Measurements from ENCODE around the gene PCDH10.

PCDH10 gene

DNA sequence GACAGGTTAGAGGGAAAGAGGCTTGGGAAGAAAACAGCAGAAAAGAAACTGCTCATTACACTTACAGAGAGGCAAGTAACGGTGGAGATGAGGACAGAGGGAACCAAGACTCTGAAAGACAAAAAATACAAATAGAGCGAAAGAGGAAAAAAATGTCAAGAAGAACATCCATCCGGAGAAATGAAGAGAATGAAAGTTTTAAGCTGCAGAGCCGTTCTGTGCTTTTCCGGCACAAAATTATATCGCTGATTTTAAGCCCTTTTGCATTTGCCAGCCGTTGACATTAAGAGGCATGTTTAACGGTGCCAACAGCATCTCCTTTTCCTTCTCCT lies 236 bp downstream of the PCDH10 start:
- in situ Hi-C loops (cut with MboI; ENCODE audit: low sequenced_read_pairs): no loop called here

DNA sequence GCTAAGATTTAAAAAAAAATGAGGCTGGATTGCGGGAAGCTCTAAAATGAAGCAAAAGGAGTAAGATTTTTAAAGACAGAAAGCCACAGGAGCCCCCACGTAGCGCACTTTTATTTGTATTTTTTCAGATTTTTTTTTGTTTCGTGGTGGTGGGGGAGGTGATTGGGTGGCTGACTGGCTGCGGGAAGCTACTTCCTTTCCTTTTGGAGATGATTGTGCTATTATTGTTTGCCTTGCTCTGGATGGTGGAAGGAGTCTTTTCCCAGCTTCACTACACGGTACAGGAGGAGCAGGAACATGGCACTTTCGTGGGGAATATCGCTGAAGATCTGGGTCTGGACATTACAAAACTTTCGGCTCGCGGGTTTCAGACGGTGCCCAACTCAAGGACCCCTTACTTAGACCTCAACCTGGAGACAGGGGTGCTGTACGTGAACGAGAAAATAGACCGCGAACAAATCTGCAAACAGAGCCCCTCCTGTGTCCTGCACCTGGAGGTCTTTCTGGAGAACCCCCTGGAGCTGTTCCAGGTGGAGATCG lies 908 bp downstream of the PCDH10 start:
- in situ Hi-C loops (cut with MboI; ENCODE audit: low sequenced_read_pairs): no loop called here

DNA sequence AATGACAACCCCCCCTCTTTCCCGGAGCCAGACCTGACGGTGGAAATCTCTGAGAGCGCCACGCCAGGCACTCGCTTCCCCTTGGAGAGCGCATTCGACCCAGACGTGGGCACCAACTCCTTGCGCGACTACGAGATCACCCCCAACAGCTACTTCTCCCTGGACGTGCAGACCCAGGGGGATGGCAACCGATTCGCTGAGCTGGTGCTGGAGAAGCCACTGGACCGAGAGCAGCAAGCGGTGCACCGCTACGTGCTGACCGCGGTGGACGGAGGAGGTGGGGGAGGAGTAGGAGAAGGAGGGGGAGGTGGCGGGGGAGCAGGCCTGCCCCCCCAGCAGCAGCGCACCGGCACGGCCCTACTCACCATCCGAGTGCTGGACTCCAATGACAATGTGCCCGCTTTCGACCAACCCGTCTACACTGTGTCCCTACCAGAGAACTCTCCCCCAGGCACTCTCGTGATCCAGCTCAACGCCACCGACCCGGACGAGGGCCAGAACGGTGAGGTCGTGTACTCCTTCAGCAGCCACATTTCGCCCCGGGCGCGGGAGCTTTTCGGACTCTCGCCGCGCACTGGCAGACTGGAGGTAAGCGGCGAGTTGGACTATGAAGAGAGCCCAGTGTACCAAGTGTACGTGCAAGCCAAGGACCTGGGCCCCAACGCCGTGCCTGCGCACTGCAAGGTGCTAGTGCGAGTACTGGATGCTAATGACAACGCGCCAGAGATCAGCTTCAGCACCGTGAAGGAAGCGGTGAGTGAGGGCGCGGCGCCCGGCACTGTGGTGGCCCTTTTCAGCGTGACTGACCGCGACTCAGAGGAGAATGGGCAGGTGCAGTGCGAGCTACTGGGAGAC lies 1.6 kb downstream of the PCDH10 start:
- in situ Hi-C loops (cut with MboI; ENCODE audit: low sequenced_read_pairs): no loop called here

DNA sequence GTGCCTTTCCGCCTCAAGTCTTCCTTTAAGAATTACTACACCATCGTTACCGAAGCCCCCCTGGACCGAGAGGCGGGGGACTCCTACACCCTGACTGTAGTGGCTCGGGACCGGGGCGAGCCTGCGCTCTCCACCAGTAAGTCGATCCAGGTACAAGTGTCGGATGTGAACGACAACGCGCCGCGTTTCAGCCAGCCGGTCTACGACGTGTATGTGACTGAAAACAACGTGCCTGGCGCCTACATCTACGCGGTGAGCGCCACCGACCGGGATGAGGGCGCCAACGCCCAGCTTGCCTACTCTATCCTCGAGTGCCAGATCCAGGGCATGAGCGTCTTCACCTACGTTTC lies 2.2 kb downstream of the PCDH10 start:
- in situ Hi-C loops (cut with MboI; ENCODE audit: low sequenced_read_pairs): no loop called here

DNA sequence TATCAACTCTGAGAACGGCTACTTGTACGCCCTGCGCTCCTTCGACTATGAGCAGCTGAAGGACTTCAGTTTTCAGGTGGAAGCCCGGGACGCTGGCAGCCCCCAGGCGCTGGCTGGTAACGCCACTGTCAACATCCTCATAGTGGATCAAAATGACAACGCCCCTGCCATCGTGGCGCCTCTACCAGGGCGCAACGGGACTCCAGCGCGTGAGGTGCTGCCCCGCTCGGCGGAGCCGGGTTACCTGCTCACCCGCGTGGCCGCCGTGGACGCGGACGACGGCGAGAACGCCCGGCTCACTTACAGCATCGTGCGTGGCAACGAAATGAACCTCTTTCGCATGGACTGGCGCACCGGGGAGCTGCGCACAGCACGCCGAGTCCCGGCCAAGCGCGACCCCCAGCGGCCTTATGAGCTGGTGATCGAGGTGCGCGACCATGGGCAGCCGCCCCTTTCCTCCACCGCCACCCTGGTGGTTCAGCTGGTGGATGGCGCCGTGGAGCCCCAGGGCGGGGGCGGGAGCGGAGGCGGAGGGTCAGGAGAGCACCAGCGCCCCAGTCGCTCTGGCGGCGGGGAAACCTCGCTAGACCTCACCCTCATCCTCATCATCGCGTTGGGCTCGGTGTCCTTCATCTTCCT lies 2.7 kb downstream of the PCDH10 start:
- in situ Hi-C loops (cut with MboI; ENCODE audit: low sequenced_read_pairs): no loop called here

DNA sequence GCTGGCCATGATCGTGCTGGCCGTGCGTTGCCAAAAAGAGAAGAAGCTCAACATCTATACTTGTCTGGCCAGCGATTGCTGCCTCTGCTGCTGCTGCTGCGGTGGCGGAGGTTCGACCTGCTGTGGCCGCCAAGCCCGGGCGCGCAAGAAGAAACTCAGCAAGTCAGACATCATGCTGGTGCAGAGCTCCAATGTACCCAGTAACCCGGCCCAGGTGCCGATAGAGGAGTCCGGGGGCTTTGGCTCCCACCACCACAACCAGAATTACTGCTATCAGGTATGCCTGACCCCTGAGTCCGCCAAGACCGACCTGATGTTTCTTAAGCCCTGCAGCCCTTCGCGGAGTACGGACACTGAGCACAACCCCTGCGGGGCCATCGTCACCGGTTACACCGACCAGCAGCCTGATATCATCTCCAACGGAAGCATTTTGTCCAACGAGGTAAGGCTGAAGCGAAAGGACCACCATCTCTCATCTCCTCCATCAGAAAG lies 3.3 kb downstream of the PCDH10 start:
- in situ Hi-C loops (cut with MboI; ENCODE audit: low sequenced_read_pairs): no loop called here

DNA sequence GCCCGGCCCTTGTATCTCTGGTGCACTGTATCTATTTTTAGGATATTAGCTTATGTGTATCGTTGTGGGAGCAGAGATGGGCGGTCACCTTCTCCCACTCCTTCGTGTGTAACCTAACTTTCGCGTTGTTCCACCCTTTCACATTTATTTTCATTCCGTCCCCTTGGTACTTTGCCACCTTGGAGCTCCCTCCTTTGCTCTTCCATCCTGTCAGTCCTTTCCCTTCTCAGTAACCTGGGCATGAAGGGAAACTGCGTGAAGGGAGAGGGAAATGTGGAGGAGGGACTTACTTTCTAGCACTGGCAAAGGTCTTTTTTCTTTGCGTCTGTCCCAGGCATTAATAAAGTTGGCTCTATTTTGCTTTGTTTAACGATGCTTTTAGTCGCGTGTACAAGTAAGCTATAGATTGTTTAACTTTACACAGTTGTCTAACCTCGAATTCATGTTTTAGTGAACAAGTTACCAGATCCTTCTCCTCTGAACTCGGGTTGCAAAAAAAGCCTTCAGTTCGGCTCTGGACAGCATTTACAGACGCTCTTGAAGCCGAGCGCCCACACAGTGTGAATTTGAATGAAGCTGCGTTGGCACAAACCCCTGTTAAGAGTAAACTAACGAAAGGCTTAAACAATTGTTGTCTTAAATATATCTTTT lies 3.9 kb downstream of the PCDH10 start:
- in situ Hi-C loops (cut with MboI; ENCODE audit: low sequenced_read_pairs): no loop called here

DNA sequence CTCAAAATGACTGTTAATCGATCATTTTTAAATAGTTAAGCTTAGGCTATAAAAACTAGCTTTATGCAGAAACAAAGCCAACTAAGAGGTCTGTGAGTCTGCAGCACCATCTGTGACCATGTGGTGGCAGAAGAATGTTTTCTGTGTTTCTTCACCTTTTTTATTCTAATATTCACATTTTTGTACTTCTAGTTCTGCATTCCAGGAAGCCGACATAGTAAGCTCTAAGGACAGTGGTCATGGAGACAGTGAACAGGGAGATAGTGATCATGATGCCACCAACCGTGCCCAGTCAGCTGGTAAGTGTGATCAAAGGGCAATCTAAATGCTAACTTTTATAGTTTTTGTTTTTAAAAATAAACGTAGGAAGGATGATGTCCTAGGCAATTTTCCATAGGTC lies 5.6 kb downstream of the PCDH10 start:
- in situ Hi-C loops (cut with MboI; ENCODE audit: low sequenced_read_pairs): no loop called here

DNA sequence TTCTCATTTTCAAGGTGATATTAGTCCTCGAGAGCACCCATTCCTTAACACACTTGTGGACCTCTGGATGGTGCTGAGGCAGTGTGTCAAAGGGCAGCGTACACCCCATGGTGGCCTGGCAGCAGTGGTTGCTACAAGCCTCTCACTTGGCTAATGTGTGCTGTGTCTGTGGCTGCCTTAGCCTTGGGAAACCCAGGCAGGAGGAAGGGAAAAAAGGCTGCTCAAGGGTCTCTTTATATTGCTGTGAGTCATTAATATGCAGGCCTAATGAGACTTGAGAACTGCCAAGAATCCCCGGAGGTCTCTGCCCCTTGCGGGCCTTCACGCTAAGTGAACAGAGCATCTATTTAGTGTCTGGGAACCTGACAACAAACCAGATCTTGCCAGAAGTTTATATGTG lies 7.0 kb downstream of the PCDH10 start:
- in situ Hi-C loops (cut with MboI; ENCODE audit: low sequenced_read_pairs): no loop called here

DNA sequence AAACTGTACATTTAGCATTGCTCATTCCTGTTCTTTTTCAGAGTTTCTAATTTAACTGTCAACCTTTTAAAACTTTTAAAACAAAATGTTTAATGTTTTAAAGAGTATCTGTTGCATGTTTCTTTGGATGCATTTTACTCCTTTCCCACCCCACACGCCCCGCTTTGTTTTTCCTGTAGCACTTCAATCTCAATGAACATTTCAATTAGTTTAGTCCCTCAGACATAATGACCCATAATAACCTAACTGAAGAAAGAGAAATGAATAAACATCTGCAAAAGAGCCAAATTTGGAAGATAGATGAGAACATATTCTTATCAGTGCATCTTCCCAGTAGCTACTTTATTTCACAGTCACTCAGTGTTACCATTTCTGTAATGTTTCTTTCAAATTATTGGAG lies 7.5 kb downstream of the PCDH10 start:
- in situ Hi-C loops (cut with MboI; ENCODE audit: low sequenced_read_pairs): no loop called here

DNA sequence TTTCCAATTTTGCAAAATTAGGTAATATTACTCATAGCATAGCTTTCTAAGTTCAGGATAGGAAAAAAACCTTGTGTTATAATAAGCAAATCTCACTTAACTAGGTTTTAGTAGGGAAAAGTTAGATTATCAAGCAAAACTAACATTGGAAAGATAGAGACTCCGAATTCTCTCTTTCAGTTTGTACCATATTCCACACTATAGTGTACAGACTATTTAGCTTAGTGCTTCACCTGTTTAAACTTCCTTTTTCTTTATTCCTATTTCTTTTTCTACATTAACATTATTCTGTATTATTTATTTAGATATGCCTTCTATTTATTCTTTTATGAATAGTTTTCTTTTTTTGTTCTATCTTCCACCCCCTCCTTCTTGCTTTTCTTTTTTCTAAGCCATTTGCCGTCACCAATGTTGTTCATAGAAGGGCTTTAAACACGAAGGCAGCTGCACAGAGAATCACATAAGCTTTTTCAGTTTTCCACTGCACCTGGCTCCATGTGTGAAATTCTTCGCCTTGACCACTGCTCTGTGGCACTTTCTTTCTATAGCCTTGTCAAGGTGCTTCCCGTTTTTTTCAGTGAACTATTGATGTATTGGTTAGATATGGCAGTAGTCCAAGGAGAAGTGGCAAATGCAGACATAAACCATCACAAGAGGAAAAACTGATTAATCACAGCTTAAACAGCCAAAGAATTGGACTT lies 8.5 kb downstream of the PCDH10 start:
- in situ Hi-C loops (cut with MboI; ENCODE audit: low sequenced_read_pairs): no loop called here

DNA sequence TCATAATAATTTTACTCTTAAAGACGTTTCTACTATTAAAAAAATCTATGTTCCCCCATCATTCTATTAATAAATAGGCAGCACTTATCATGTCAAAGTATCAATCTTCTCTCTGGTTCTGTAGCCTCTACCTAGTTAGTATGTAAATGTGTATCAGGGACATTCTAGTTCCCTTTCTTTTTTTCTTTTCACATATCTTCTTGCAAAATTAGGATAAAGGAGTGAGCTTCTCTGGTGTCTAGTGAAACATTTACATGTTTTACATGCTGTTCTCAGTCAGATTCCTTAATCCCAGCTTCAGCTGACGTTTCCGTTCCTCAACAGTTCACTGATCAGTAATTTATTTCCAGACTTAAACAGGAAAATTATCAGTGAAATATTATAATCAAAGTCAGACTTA lies 11.8 kb downstream of the PCDH10 start:
- in situ Hi-C loops (cut with MboI; ENCODE audit: low sequenced_read_pairs): no loop called here

DNA sequence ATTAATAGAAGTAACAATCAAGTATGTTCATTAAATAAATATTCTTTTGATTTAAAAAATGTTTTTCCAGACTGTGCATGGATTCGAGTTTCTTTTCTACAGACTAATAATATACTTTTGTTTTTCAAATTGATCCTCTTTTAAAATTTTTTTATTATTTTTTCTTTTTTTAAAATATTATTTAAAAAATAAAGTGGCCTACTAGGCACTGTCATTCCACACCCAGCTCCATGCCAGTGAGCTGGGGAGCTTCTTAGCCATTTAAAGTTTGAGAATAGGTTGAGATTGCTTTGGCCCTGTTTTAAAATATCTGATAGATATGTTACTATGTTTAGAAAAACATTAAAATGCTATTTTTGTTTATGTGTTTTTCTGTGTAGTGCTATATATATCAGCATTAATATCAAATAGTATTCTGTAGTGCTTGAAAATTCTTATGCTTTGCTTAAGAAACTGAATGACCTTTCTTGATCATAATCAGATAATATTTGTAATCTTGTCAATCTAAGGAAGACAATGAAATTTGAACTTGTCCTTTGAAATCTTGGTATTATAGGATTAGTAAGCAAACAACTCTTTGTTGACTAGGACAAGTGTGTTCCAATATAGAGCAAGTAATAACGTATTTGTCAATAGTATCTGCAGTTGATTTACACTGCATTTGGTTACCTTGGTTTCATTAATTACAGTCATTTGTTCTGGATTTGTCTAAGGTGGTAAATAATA lies 12.6 kb downstream of the PCDH10 start:
- in situ Hi-C loops (cut with MboI; ENCODE audit: low sequenced_read_pairs): no loop called here

DNA sequence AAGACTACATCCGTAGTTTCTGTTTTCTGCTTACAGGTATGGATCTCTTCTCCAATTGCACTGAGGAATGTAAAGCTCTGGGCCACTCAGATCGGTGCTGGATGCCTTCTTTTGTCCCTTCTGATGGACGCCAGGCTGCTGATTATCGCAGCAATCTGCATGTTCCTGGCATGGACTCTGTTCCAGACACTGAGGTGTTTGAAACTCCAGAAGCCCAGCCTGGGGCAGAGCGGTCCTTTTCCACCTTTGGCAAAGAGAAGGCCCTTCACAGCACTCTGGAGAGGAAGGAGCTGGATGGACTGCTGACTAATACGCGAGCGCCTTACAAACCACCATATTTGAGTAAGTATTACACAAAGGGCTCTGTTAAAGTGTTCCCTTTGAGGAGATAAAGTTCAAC lies 13.8 kb downstream of the PCDH10 start:
- in situ Hi-C loops (cut with MboI; ENCODE audit: low sequenced_read_pairs): no loop called here

DNA sequence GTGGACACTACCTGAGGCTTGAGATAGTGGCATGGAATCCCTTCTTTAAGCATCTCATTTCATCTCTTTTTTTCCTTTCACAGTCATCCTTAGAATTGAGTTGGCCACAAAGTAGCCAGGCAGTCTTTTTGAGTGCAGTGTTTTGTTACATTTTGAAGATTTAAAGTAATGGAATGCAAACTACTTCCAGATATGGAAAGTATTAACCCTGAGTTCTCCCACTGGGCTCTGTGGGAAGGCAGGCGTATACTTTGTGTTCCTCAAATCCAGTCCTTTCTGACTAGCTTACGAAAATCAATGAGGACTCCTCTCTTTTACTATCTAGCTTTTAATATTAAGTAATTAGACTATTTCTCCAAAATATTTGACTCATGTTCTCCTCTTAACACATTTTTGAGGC lies 29.9 kb downstream of the PCDH10 start:
- in situ Hi-C loops (cut with MboI; ENCODE audit: low sequenced_read_pairs): no loop called here

DNA sequence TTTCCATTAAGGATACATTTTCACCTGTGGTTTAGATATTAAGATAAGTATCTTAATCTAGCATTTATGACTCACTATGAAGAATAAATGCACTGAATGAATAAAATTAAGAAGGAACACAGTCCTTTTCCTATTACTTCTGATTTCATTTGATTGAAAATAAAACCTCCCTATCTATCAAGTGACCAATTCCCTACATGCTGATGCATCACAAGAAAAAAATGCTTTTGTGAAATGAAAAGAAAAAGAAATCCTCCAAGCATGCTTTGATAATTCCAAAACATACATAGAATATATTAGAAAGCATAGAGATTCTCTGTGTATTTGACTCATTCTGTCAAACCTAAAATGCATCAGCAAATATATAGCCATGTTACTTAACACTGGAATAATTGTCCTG lies 37.1 kb downstream of the PCDH10 start:
- in situ Hi-C loops (cut with MboI; ENCODE audit: low sequenced_read_pairs): no loop called here

DNA sequence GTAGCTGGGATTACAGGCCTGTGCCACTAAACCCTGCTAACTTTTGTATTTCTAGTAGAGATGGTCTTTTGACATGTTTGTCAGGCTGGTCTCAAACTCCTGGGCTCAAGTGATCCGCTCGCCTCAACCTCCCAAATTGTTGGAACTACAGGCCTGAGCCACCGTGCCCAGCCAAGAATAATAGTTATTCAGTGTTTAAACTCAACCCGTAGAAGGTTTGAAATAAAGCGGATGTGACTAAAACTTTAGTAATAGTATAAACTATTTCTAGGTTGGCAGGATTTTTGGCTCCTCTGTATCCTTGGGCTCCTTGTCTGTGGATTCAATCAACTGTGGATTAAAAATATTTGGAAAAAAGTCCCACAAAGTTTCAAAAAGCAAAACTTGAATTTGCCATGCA lies 37.8 kb downstream of the PCDH10 start:
- in situ Hi-C loops (cut with MboI; ENCODE audit: low sequenced_read_pairs): no loop called here

DNA sequence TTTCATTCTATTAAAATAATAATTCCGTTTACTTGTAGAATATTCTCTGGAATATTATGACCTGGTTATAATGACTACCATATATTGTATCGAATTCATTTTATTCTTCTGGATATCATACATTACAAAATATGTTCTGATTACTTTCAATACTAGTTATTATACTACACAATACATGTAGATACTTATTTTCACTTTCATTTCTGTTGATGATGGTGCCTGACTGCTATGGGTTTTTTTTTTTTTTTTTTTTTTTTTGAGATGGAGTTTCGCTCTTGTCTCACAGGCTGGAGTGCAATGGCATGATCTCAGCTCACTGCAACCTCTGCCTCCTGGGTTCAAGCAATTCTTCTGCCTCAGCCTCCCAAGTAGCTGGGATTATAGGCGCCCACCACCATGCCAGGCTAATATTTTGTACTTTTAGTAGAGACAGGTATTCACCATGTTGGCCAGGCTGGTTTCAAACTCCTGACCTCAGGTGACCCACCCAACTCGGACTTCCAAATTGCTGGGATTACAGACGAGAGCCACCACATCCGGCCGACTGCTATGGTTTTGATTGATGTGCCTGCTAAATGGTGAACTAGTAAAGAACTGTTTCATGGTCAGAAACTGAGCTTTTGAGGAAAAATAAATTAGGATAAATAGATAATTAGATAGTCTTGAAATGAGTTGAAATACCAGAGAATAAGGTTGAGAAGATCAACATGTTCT lies 39.5 kb downstream of the PCDH10 start:
- in situ Hi-C loops (cut with MboI; ENCODE audit: low sequenced_read_pairs): no loop called here

DNA sequence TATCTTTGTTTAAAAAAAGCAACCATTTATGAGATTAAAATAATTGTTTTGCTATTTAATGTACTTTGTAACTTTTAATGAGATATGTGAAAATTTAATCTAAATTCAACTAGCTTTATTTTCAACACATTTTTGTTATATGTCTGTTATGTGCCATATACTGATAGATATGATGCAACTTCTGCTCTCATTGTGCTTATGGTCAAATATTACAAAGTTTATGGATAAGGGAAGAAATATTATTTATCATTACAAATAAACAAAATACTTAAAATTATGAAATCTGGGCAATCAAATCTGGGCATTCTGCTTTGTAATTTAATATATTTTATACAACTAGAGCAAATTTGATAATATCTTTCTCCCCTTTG lies 40.0 kb downstream of the PCDH10 start:
- in situ Hi-C loops (cut with MboI; ENCODE audit: low sequenced_read_pairs): no loop called here

DNA sequence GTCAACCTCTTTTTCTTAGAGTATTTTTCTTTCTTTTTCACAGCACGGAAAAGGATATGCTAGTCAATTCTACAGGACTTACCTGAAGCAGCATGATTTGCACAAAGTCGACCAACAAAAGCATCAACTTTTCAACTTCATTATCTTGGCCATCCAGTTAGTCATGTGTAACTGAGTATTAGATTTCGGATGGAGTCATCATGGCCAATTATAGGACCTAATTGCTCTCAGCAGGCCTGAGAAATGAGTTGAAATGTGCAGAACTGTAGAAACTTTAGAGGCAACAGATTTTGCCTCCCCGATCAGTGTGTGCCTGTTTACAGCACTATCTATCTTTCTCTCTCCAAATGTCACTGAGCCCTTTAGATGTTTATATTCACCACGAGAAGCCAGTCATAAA lies 41.0 kb downstream of the PCDH10 start:
- in situ Hi-C loops (cut with MboI; ENCODE audit: low sequenced_read_pairs): no loop called here
